ENCODE results near the gene LNX2.

The LNX2 gene

GRCh38 chr13:27526516-27526915 lies 93.8 kb downstream of the LNX2 start:
- CTCF ChIA-PET: no interaction called here

GRCh38 chr13:27524981-27525975 lies 95.1 kb downstream of the LNX2 start:
- ChIA-PET POLR2A (no interaction called here), CTCF (interaction anchor here (0.6 kb wide), 1 partner anchor 145 kb away, joined by 3 read pairs; no protein-coding TSS in a partner anchor)
- Histone ChIP-seq H3K4me3 (ENCODE audit: low read depth, low read length) (no peak overlapping the region), H3K36me3 (ENCODE audit: control insufficient read depth in 2 of 2, insufficient read depth in 1 of 2, low read length in 2 of 2) (peaks cover 0 to 3% of the 10 kb centered on the region in 2 experiments; a peak in 1 of 3 replicates), H3K27ac (ENCODE audit: extremely low read depth, low read depth, low read length) (no peak overlapping the region), H3K4me1 (ENCODE audit: control insufficient read depth, insufficient read depth, low read length) (no peaks in the 10 kb centered on the region), H3K9me3 (ENCODE audit: control insufficient read depth, insufficient read depth, low read depth, low read length) (no peaks in the 10 kb centered on the region)
- TF ChIP-seq ZNF423 (tag by site-specific recombination; IDR thresholded peaks at IDR 0.05) (no peak), OSR2 (tag by site-specific recombination; IDR thresholded peaks at IDR 0.05) (no peak), ZNF292 (tag by site-specific recombination; IDR thresholded peaks at IDR 0.05; ENCODE audit: borderline replicate concordance, low read depth) (no peak), ZNF639 (tag by site-specific recombination; IDR thresholded peaks at IDR 0.05) (no peak), ZNF514 (tag by site-specific recombination; IDR thresholded peaks at IDR 0.05) (no peak), ZXDB (tag by site-specific recombination; IDR thresholded peaks at IDR 0.05) (no peak), ZBTB10 (tag by site-specific recombination; IDR thresholded peaks at IDR 0.05) (no peak), ZNF580 (tag by site-specific recombination; IDR thresholded peaks at IDR 0.05) (no peak)

More at GRCh38 chr13:27526516-27526915, 93.8 kb downstream of the LNX2 start:
- no peak overlapping the region for H3K4me3 ChIP-seq (ENCODE audit: low read depth, low read length)
- H3K27ac ChIP-seq (ENCODE audit: extremely low read depth, low read depth, low read length): no peak overlapping the region
- POLR2A ChIA-PET: no interaction called here
- TF ChIP-seq ZNF692 (tag by site-specific recombination; IDR thresholded peaks at IDR 0.05) (no peak), ZEB2 (tag by site-specific recombination; IDR thresholded peaks at IDR 0.05) (no peak), ZNF624 (tag by site-specific recombination; IDR thresholded peaks at IDR 0.05) (no peak), ZNF280D (tag by site-specific recombination; IDR thresholded peaks at IDR 0.05) (no peak), ZNF341 (tag by site-specific recombination; IDR thresholded peaks at IDR 0.05; ENCODE audit: low read depth) (no peak), ZNF140 (tag by site-specific recombination; IDR thresholded peaks at IDR 0.05) (no peak), GFI1B (tag by site-specific recombination; IDR thresholded peaks at IDR 0.05) (no peak), ZNF121 (tag by site-specific recombination; IDR thresholded peaks at IDR 0.05) (no peak), ZNF747 (tag by site-specific recombination; IDR thresholded peaks at IDR 0.05) (no peak), ZSCAN18 (tag by site-specific recombination; IDR thresholded peaks at IDR 0.05) (no peak), FEZF1 (tag by site-specific recombination; IDR thresholded peaks at IDR 0.05) (no peak), KLF8 (tag by site-specific recombination; IDR thresholded peaks at IDR 0.05) (no peak), ZNF530 (tag by site-specific recombination; IDR thresholded peaks at IDR 0.05; ENCODE audit: low read depth) (no peak), ZNF660 (tag by site-specific recombination; IDR thresholded peaks at IDR 0.05) (no peak), BCL11B (tag by site-specific recombination; IDR thresholded peaks at IDR 0.05; ENCODE audit: low read depth) (no peak), ZSCAN16 (tag by site-specific recombination; IDR thresholded peaks at IDR 0.05) (no peak), ZNF830 (tag by site-specific recombination; IDR thresholded peaks at IDR 0.05; ENCODE audit: low read depth) (no peak)
- H3K4me1 ChIP-seq (ENCODE audit: control insufficient read depth, insufficient read depth, low read length): no peaks in the 10 kb centered on the region
- H3K36me3 ChIP-seq (ENCODE audit: control insufficient read depth in 2 of 2, insufficient read depth in 1 of 2, low read length in 2 of 2): peaks cover 0 to 3% of the 10 kb centered on the region in 2 experiments; a peak in 1 of 3 replicates
- H3K9me3 ChIP-seq (ENCODE audit: control insufficient read depth, insufficient read depth, low read depth, low read length): no peaks in the 10 kb centered on the region

Data from HEK293 (cell line).